Activated T-cell treated with anti-CD3 and anti-CD28 coated beads, Interleukin-2, amount 50 U/mL, for 4 hours (primary cell): ENCODE measurements around the gene CCL13. TPM values are rescaled to one million over a fixed set of nuclear protein-coding genes. Genes with fewer than 3 reads are reported as not detected.
A peak's percentile ranks its signal among the peaks of the same experiment; 100 is the strongest.

Experiments used
- ATAC-seq, 2 donors: fragments of 200-7000 bp; cut with Tn5 transposase; one replicate each; pipeline ENCODE4 v1.10.0; 2021
- DNase-seq: peaks from one replicate; pipeline ENCODE4 v3.0.0-alpha.2; 2020
- H3K27me3 Mint-ChIP-seq: one replicate; pipeline ENCODE4 v1.8.0; 2021; ENCODE audit warnings: low read depth, mixed read lengths
- H3K36me3 Mint-ChIP-seq: one replicate; pipeline ENCODE4 v1.8.0; 2022; ENCODE audit warnings: mixed read lengths; ENCODE audit not compliant: insufficient read depth
- H3K4me1 Mint-ChIP-seq: one replicate; pipeline ENCODE4 v1.8.0; 2021; ENCODE audit warnings: low read depth, mixed read lengths
- H3K4me3 Mint-ChIP-seq: one replicate; pipeline ENCODE4 v1.8.0; 2021; ENCODE audit warnings: mild to moderate bottlenecking, moderate library complexity, mixed read lengths
- H3K9me3 Mint-ChIP-seq: one replicate; pipeline ENCODE4 v1.8.0; 2021; ENCODE audit warnings: mixed read lengths
- total RNA-seq, 3 donors: library from RNA; stranded (reverse); gene quantifications; one replicate each; pipeline ENCODE4 v1.2.1, GENCODE V29; 2021

The CCL13 gene
- total RNA-seq, 3 donors from 2014 or later, result not detected

DNA sequence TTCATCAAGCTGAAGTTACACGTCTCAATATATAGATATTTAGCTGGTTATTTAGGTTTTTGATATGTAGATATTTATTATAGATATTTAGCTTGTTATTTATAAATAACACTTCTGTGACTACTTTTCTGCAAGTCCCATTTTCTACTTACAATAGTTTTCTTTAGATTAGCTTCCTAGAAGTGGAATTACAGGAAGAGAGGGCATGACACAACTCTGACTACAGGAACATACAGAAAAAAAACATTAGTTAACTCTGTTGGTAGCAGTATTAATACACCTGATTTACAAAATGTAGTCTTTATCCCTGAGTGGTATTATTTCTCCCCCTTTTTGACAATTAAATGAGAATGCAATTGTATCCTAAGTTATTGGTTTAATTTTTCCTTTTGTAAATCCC lies 28.0 kb downstream of the CCL13 start:
- DNase-seq, result no peak
- Mint-ChIP-seq H3K27me3 (peaks cover 25% of the 10 kb centered on the region), H3K4me3 (no peak overlapping the region), H3K9me3 (no peaks in the 10 kb centered on the region), H3K36me3 (no peaks in the 10 kb centered on the region), H3K4me1 (peaks cover 18% of the 10 kb centered on the region)
- ATAC-seq, result no peak

DNA sequence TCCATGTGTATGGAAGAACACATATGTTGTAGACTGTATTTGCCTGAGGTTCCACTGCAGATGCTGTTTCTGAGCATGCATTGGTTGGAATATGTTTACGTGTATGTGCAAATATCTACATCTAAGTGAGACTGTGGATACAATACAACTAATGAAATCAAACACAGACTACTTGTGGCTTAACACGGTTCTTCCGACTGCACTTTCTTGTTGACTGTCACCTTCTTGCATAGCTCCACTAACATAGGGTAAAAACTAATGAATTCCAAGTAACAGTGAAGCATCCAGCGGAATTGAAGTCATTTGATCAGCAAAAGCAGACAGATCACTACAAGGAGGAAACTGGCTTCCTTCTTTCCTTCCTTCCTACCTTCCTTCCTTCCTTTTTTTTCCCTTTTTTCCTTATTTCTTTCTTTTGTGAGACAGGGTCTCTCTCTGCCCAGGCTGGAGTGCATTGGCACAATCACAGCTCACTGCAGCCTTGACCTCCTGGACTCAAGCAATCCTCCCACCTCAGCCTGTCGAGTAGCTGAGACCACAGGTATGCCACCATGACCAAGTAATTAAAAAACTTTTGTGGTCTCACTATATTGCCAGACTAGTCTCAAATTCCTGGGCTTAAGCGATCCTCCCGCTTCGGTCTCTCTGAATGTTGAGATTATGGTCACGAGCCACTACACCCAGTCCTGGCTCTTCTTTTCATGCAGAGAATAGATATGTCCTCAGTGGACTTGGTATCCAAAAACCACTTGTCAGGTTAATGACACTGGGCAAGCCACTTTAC lies 28.7 kb downstream of the CCL13 start:
- Mint-ChIP-seq H3K4me1 (peaks cover 12% of the 10 kb centered on the region), H3K9me3 (no peaks in the 10 kb centered on the region), H3K27me3 (peaks cover 20% of the 10 kb centered on the region), H3K4me3 (no peak overlapping the region), H3K36me3 (no peaks in the 10 kb centered on the region)
- ATAC-seq, result no peak
- DNase-seq, result no peak

DNA sequence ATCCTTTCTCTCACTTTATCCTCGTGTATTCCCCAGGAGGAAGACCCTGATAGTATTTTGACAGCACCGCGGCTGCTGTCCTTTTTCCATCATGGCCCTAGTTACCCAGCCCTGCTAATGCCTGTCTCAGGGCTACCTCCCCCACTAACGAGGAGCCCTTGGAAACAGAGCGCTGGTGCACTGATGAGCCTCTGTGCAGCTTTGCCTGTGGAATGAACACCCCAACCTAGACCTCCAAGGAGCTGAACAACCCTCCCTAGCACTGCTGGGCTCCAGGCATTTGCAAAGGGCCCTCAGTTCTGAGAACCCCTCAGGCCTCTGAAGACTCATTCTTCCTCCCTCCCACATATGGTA lies 30.0 kb downstream of the CCL13 start:
- H3K9me3 Mint-ChIP-seq, result no peaks in the 10 kb centered on the region
- DNase-seq (no peak), ATAC-seq (no peak)
- no peaks in the 10 kb centered on the region for H3K36me3 Mint-ChIP-seq
- no peak overlapping the region for H3K4me3 Mint-ChIP-seq
- peaks cover 9% of the 10 kb centered on the region for H3K4me1 Mint-ChIP-seq
- peaks cover 9% of the 10 kb centered on the region for H3K27me3 Mint-ChIP-seq

DNA sequence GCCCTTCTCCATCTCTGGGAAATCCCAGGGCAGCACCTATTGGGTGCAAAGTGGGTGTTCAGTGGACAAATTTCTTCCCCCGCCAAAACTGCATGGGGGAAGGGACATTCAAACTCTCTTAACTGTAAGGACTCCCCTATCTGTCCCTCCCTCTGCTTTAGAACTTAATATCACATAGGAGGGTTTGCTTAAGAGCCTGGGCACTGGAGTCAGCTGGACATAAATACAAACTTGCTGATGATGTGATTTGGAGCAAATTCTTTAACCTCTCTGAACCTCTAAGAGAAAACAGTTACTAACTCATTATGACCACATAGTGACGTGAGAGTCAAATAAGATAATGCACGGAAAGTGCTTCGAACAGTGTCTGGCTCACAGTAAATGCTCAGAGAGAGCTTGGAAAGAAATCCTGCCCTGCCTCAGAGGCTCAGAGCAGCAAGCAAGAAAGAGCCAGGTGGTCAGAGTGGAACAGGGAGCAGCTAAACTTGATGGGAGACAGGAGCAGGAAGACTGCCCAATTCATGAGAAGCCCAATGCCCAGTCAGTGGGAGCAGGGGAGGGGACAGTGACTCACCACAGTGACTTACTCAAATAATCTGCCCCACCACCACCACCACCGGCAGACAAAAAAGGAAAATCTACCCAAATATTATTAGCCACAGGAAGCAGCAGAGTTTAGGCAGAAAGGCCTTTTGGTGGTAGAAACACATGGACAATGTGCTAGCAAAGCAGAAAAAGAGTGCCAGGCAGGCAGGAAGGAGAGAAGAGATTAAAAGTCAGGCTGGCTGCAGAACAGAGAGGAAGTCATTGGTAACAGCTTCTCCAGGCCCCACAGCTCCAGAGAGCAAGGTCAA lies 30.6 kb downstream of the CCL13 start:
- Mint-ChIP-seq H3K36me3 (no peaks in the 10 kb centered on the region), H3K27me3 (peaks cover 10% of the 10 kb centered on the region), H3K4me1 (peaks cover 9% of the 10 kb centered on the region), H3K4me3 (no peak overlapping the region), H3K9me3 (no peaks in the 10 kb centered on the region)
- no peak for ATAC-seq
- DNase-seq, result no peak

DNA sequence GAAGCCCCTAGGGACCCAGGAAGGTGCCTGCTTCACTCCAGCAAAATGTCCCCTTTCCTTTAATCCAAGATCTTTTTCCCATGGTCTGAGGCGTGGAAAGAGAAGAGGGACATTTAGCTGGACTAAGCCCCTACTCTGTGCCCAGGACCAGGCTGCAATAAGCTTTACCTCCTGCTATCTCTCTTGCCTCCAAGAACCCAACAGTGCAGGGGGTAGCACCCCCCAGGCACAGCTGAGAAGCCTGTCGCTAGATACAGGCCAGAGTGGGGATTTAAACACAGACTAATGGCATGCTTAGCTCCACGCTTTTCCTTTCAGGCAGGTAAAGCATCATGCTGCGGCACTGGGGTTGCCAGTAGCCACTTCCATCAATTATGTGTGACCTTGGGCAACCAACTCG lies 31.3 kb downstream of the CCL13 start:
- no peaks in the 10 kb centered on the region for H3K36me3 Mint-ChIP-seq
- peaks cover 9% of the 10 kb centered on the region for H3K4me1 Mint-ChIP-seq
- H3K27me3 Mint-ChIP-seq, result peaks cover 10% of the 10 kb centered on the region
- DNase-seq, result no peak
- H3K4me3 Mint-ChIP-seq, result no peak overlapping the region
- no peak for ATAC-seq
- no peaks in the 10 kb centered on the region for H3K9me3 Mint-ChIP-seq

DNA sequence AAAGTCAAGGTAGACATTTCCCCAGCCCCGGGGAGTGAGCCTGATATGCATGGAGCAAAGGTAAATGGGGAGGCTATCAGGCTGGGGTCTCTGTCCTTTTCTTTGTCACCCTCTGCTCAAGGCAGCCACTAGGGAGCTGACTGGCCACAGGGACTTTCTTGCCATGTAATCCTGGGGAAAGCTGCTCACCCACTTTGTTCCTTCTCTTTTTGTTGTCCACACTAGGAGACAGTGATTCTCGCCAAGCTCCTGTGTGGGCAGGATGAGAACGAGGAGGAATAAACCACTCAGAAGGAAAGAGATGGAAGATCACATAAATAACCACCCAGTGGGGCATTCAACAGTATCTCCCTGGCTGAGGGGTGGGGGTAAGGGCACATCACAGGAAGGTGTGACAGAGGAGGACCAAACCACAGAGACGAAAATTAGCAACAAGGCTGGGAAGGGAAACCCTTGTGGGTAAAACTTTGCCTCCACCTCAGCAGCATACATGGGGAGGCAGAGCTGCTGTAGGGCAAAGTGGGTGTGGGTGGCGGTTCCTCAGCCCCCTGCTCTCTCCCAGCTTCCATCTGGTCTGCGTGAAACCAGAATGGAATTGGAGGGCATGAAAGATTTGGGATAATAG lies 33.0 kb downstream of the CCL13 start:
- Mint-ChIP-seq H3K4me1 (peaks cover 6% of the 10 kb centered on the region), H3K9me3 (no peaks in the 10 kb centered on the region), H3K4me3 (no peak overlapping the region), H3K27me3 (peaks cover 10% of the 10 kb centered on the region), H3K36me3 (no peaks in the 10 kb centered on the region)
- ATAC-seq (peak in 1 of 2 donors; percentile 20), DNase-seq (no peak)

DNA sequence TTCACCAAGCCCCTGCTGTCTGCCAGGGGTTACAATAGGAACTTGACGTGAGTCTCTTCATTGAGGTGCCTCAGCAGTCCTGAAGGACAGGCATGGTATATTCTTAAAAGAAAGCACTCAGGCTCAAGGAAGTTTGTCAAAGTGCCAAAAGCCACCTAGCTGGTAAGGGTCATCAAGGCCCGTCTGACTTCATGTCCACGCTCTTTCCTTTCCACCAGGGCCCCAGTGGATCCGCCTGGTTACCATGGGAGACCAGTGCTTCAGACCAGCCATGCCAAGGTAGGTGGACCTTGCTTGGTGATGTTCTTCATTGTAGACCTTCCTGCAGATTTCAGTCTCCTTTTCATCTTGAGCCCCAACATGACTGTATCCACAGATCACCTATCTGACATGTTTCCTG lies 34.4 kb downstream of the CCL13 start:
- ATAC-seq (no peak), DNase-seq (no peak)
- H3K4me3 Mint-ChIP-seq, result no peak overlapping the region
- H3K36me3 Mint-ChIP-seq, result no peaks in the 10 kb centered on the region
- H3K27me3 Mint-ChIP-seq, result peaks cover 4% of the 10 kb centered on the region
- no peaks in the 10 kb centered on the region for H3K9me3 Mint-ChIP-seq
- peaks cover 6% of the 10 kb centered on the region for H3K4me1 Mint-ChIP-seq

DNA sequence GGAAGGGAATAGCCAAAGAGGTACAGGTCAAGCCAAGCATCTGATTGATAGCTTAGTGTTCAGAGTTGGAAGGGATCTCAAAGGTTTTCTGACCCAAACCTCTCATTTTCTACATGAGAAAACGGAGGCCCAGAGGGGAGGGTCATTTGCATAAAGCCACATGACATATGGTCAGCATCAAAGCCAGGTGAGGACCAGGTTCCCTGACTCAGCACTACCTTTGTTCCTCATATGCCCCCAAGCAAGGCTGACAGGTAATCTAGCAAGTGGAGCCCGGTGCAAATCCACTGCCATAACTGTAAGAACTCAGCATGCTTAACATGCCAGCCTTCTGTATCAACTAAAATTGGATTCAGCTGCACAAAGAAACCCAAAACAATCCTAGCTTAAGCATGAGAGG lies 35.0 kb downstream of the CCL13 start:
- Mint-ChIP-seq H3K9me3 (no peaks in the 10 kb centered on the region), H3K4me3 (no peak overlapping the region), H3K27me3 (peaks cover 2% of the 10 kb centered on the region), H3K36me3 (no peaks in the 10 kb centered on the region), H3K4me1 (peaks cover 6% of the 10 kb centered on the region)
- ATAC-seq (no peak), DNase-seq (no peak)

DNA sequence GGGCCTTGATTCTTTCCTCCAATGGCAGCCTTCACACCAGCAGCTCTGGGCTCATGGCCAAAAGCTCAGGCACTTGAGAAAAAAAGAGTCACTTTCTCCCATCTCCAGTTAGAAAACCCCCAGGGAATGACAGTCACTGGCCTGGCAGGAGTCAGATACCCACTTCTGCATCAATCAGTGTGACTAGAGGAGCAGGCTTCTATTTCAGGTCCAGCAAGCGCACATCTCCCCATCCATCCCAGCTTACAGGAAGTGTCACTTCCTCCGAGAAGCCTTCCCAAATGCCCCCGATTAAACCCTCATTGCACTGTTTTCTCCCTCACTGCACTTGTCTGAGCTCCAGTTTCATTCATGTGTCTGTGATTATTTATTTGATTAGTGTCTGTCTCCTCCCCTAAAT lies 37.1 kb downstream of the CCL13 start:
- Mint-ChIP-seq H3K27me3 (peaks cover 10% of the 10 kb centered on the region), H3K36me3 (no peaks in the 10 kb centered on the region), H3K4me3 (no peak overlapping the region), H3K4me1 (peaks cover 6% of the 10 kb centered on the region), H3K9me3 (no peaks in the 10 kb centered on the region)
- no peak for DNase-seq
- no peak for ATAC-seq

DNA sequence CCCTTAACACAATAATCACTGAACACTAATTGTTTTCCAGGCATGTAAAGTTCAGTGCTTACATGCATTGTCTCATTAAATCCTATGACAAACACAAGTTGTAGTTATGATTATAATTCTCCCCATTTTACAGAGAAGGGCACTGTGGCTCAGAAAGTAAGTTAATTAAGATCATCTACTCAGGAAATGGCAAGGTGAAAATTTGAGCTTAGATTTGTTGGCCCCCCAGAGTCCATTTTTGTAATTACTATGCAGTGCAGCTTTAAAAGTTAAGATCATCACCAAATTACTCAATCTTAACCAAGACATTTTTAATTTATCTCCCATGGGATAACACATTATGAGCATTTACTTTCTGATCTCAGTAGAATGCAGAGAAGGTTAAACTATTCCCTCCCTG lies 41.0 kb downstream of the CCL13 start:
- no peak for ATAC-seq
- Mint-ChIP-seq H3K4me3 (no peak overlapping the region), H3K4me1 (no peaks in the 10 kb centered on the region), H3K27me3 (peaks cover 10% of the 10 kb centered on the region), H3K9me3 (no peaks in the 10 kb centered on the region), H3K36me3 (no peaks in the 10 kb centered on the region)
- DNase-seq, result no peak

DNA sequence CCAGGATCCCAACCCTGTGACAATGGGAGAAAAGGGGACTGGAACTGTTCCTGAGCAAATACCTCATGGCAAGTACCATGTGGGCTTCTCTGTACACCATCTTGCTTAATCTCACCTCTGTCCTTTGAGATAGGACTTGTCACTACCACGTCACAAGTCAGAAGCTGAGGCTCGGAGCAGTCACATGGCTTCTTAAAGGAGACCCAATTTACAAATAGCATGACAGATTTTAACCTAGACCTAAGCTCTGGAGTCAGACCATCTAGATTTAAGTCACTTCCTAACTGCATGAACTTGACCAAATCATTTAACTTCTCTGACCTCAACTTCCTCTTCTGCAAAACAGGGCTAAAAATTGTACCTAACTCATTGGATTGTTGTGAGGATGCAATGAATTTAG lies 42.7 kb downstream of the CCL13 start:
- no peaks in the 10 kb centered on the region for H3K4me1 Mint-ChIP-seq
- no peak for DNase-seq

DNA sequence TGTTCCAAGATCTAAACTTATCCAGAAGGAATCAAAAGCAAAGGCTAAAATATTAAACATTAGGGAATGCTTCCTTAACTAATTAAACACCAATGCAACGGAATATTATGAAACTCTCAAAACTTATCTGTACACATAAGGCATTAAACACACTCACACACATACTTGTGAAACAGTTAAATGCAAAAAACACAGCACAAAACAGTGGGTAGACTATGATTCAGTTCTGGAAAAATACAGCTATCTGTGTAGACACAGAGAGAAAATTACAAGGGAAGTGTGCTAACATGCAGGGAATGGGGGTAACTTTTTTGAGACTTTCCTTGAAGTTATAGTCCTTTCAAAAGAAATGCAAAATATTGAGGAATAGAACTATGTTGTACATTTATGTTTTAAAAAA lies 43.4 kb downstream of the CCL13 start:
- Mint-ChIP-seq H3K4me1 (no peaks in the 10 kb centered on the region), H3K36me3 (no peaks in the 10 kb centered on the region), H3K27me3 (peaks cover 10% of the 10 kb centered on the region), H3K9me3 (no peaks in the 10 kb centered on the region), H3K4me3 (no peak overlapping the region)
- DNase-seq (no peak), ATAC-seq (no peak)

More for the DNA sequence above, 42.7 kb downstream of the CCL13 start:
- Mint-ChIP-seq H3K27me3 (peaks cover 10% of the 10 kb centered on the region), H3K36me3 (no peaks in the 10 kb centered on the region), H3K4me3 (no peak overlapping the region), H3K9me3 (no peaks in the 10 kb centered on the region)
- ATAC-seq, result no peak

DNA sequence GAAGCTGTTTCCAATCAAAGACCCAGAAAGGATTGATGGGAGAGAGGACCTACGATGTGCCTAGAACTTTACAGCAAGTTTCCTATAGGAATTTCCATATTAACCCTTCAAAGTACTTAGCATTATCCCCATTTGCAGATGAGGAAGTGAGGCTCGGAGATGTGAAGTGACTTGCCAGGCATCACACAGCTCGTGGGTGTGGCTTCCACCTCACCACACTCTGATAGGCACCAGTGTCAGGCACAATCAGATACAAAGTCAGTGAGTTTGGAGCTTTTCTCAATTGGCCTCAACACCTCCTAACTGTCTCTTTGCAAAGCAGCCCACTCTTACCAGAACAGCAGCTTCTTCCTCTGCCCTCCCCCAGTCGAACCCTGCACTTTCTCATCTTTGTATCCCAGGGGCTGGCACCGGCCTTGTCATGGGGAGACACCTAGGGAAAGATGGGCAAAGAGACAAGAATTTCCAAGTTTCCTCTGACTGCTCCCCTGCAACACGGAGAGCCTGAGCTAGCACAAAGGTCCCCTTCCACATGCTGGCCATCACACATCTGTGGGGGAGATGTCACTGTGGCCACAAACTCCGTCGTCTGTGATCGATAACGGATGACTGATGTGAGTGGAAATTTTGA lies 44.1 kb downstream of the CCL13 start:
- ATAC-seq (no peak), DNase-seq (no peak)
- Mint-ChIP-seq H3K4me1 (no peaks in the 10 kb centered on the region), H3K4me3 (no peak overlapping the region), H3K9me3 (no peaks in the 10 kb centered on the region), H3K27me3 (peaks cover 10% of the 10 kb centered on the region), H3K36me3 (no peaks in the 10 kb centered on the region)

DNA sequence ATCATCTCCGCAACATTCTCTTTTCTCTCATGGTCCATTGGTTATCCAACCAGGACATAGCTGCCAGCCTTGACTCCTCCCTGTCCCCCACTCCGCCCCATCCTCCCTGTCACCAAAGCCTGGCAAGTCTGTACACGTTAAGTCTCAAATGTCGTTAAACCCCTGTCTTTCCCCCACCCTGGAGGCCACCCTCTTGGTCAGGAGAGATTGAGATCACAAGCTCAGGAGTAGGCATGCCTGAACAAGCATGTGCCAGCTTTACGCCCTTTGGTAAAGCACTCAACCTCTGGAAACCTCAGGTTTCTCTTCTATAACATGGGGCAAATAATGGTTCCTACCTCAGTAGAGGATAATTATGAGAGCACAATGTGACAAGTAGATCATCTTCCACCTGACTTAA lies 44.9 kb downstream of the CCL13 start:
- ATAC-seq, result no peak
- no peaks in the 10 kb centered on the region for H3K4me1 Mint-ChIP-seq
- no peaks in the 10 kb centered on the region for H3K36me3 Mint-ChIP-seq
- H3K27me3 Mint-ChIP-seq, result peaks cover 10% of the 10 kb centered on the region
- H3K4me3 Mint-ChIP-seq, result no peak overlapping the region
- no peak for DNase-seq
- H3K9me3 Mint-ChIP-seq, result no peaks in the 10 kb centered on the region
